VCaP (cell line): ENCODE results near the gene TXK.

Source experiments
- H3K27ac ChIP-seq: fragments of 450-650 bp; 2 replicates; pipeline ENCODE4 v1.5.1; 2017
- TF ChIP-seq, protein P1 (sequence below): fragments of 450-650 bp; conservative IDR thresholded peaks from 2 replicates; pipeline ENCODE4 v1.5.1; 2017; ENCODE audit warnings: mild to moderate bottlenecking, moderate library complexity

TXK gene

DNA sequence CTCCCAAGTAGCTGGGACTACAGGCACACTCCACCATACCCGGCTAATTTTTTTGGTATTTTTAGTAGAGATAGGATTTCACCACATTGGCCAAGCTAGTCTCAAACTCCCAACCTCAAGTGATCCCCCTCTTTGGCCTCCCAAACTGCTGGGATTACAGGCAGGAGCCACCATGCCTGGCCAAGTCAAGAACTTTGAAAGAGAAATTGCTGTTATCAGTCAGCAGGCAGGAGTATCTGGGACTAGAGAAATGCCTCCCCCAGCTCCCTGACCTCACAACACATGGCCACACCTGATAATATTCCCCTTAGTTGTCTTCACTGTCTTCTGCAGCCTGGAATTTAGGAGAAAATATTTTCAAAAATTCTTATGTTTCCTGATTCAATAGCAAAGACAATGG, 7.4 kb downstream of the TXK start:
- H3K27ac ChIP-seq: peak overlapping the region; percentile 91
- TF ChIP-seq, protein P1, sequence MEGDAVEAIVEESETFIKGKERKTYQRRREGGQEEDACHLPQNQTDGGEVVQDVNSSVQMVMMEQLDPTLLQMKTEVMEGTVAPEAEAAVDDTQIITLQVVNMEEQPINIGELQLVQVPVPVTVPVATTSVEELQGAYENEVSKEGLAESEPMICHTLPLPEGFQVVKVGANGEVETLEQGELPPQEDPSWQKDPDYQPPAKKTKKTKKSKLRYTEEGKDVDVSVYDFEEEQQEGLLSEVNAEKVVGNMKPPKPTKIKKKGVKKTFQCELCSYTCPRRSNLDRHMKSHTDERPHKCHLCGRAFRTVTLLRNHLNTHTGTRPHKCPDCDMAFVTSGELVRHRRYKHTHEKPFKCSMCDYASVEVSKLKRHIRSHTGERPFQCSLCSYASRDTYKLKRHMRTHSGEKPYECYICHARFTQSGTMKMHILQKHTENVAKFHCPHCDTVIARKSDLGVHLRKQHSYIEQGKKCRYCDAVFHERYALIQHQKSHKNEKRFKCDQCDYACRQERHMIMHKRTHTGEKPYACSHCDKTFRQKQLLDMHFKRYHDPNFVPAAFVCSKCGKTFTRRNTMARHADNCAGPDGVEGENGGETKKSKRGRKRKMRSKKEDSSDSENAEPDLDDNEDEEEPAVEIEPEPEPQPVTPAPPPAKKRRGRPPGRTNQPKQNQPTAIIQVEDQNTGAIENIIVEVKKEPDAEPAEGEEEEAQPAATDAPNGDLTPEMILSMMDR: no peak

- TF ChIP-seq, protein P1: no peak
These were observed 9.2 kb downstream of the TXK start for GRCh38 chr4:48124870-48125269.

GRCh38 chr4:48122756-48123155, 11.3 kb downstream of the TXK start:
- H3K27ac ChIP-seq: no peak overlapping the region
- TF ChIP-seq, protein P1: no peak

More at GRCh38 chr4:48124870-48125269, 9.2 kb downstream of the TXK start:
- H3K27ac ChIP-seq: no peak overlapping the region

- no peak overlapping the region for H3K27ac ChIP-seq
- TF ChIP-seq, protein P1: no peak
These were observed 12.9 kb downstream of the TXK start for GRCh38 chr4:48121180-48121579.

- TF ChIP-seq, protein P1: no peak
- no peak overlapping the region for H3K27ac ChIP-seq
These were observed 13.9 kb downstream of the TXK start for GRCh38 chr4:48120132-48120531.

DNA sequence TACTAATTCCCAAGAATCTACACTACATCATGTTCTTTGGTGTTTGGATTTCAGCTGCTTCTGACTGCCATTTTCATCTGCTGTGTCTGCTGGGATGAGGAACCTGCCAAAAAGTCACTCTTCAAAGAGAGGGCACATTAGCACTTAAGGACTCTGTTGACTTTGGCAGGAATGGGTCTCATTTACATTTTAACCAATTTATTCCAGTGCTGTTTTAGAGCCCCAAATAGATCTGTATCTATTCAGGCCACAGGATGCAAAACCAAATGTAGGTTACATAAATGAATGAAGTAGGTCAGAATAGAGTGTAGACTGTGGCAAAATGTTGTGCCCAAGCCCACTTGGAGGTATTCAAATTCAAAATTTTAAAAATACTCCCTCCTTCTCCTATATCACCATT, 14.4 kb downstream of the TXK start:
- TF ChIP-seq, protein P1: no peak
- H3K27ac ChIP-seq: peak overlapping the region; percentile 70

DNA sequence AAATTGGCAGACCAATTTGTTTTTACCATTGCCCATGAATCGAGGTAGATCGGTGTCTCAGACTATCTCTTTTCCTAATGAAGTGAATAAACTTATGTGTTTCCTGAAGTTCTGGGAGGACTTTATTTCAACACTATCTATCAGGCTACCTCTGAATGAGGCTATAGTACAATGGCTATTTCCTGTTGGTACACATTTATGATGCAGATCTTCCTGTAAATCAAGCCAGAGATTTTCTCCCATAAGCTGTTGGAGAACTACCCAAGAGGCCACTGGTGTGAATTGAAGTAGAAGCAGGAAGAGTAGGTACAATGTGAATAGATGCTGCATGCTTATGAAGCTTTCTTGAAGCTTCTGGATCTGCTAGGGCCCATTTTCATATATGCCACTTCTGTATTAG, 16.0 kb downstream of the TXK start:
- TF ChIP-seq, protein P1: no peak
- H3K27ac ChIP-seq: peak overlapping the region; percentile 70
